Measurements from ENCODE around the gene SPTBN1.

DNA sequence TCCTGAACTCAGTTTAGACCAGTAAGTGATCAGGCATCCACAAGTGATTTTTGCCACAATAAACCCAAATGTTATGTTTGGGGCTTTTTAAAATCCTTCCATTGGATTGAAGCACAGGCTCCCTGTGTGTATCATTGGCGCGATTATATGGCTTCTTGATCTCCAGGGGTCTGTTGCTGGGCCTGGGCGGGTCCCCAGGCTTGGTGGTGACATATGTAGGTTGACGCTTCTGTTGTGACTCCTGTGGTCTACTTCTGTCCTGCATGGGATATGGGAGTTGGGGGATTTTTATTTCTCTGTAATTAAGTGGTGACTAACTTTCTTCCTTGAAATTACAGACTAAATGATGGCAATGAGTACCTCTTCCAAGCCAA is 211.1 kb downstream of the SPTBN1 start:
- TF ChIP-seq, protein P1, sequence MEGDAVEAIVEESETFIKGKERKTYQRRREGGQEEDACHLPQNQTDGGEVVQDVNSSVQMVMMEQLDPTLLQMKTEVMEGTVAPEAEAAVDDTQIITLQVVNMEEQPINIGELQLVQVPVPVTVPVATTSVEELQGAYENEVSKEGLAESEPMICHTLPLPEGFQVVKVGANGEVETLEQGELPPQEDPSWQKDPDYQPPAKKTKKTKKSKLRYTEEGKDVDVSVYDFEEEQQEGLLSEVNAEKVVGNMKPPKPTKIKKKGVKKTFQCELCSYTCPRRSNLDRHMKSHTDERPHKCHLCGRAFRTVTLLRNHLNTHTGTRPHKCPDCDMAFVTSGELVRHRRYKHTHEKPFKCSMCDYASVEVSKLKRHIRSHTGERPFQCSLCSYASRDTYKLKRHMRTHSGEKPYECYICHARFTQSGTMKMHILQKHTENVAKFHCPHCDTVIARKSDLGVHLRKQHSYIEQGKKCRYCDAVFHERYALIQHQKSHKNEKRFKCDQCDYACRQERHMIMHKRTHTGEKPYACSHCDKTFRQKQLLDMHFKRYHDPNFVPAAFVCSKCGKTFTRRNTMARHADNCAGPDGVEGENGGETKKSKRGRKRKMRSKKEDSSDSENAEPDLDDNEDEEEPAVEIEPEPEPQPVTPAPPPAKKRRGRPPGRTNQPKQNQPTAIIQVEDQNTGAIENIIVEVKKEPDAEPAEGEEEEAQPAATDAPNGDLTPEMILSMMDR (conservative IDR thresholded peaks at IDR 0.05; ENCODE audit: low read length) = no peak
- no peak for TF ChIP-seq EZH2phosphoT487 (IDR thresholded peaks at IDR 0.05; ENCODE audit: borderline replicate concordance)
